ENCODE results near the gene FCGBP.

Gene FCGBP

GRCh38 chr19:39949026-39949747 lies 14.8 kb upstream of the FCGBP start:
- no peak for DNase-seq (ENCODE audit: low read depth in 2 of 2, low spot score in 1 of 2)

- no peak for DNase-seq (ENCODE audit: low read depth in 2 of 2, low spot score in 1 of 2)
These were observed 12.1 kb upstream of the FCGBP start for GRCh38 chr19:39946532-39946931.

- no peak for DNase-seq (ENCODE audit: low read depth in 2 of 2, low spot score in 1 of 2)
These were observed 9.2 kb upstream of the FCGBP start for GRCh38 chr19:39943586-39943985.

GRCh38 chr19:39942366-39942730 lies 7.9 kb upstream of the FCGBP start:
- no peak for DNase-seq (ENCODE audit: low read depth in 2 of 2, low spot score in 1 of 2)

GRCh38 chr19:39941615-39942365 lies 7.4 kb upstream of the FCGBP start:
- peak in 1 of 2 donors; percentile 34 for DNase-seq (ENCODE audit: low read depth in 2 of 2, low spot score in 1 of 2)

GRCh38 chr19:39941151-39941550 lies 6.7 kb upstream of the FCGBP start:
- no peak for DNase-seq (ENCODE audit: low read depth in 2 of 2, low spot score in 1 of 2)

GRCh38 chr19:39940221-39940833 lies 5.9 kb upstream of the FCGBP start:
- no peak for DNase-seq (ENCODE audit: low read depth in 2 of 2, low spot score in 1 of 2)

- DNase-seq (ENCODE audit: low read depth in 2 of 2, low spot score in 1 of 2), result no peak
These were observed 5.1 kb upstream of the FCGBP start for GRCh38 chr19:39939556-39939955.

- no peak for DNase-seq (ENCODE audit: low read depth in 2 of 2, low spot score in 1 of 2)
These were observed 3.4 kb upstream of the FCGBP start for GRCh38 chr19:39937787-39938186.

GRCh38 chr19:39937094-39937720 lies 2.8 kb upstream of the FCGBP start:
- DNase-seq (ENCODE audit: low read depth in 2 of 2, low spot score in 1 of 2), result no peak

- DNase-seq (ENCODE audit: low read depth in 2 of 2, low spot score in 1 of 2), result no peak
These were observed 2.2 kb upstream of the FCGBP start for GRCh38 chr19:39936622-39937021.

GRCh38 chr19:39936020-39936419 lies 1.6 kb upstream of the FCGBP start:
- DNase-seq (ENCODE audit: low read depth in 2 of 2, low spot score in 1 of 2), result no peak

- DNase-seq (ENCODE audit: low read depth in 2 of 2, low spot score in 1 of 2), result no peak
These were observed 879 bp upstream of the FCGBP start for GRCh38 chr19:39935364-39935661.

- no peak for DNase-seq (ENCODE audit: low read depth in 2 of 2, low spot score in 1 of 2)
These were observed 4.7 kb downstream of the FCGBP start for GRCh38 chr19:39929750-39930149.

- no peak for DNase-seq (ENCODE audit: low read depth in 2 of 2, low spot score in 1 of 2)
These were observed 6.1 kb downstream of the FCGBP start for GRCh38 chr19:39928357-39928725.

- no peak for DNase-seq (ENCODE audit: low read depth in 2 of 2, low spot score in 1 of 2)
These were observed 6.7 kb downstream of the FCGBP start for GRCh38 chr19:39927524-39928356.

- DNase-seq (ENCODE audit: low read depth in 2 of 2, low spot score in 1 of 2), result no peak
These were observed 7.4 kb downstream of the FCGBP start for GRCh38 chr19:39927076-39927475.

- no peak for DNase-seq (ENCODE audit: low read depth in 2 of 2, low spot score in 1 of 2)
These were observed 8.2 kb downstream of the FCGBP start for GRCh38 chr19:39926170-39926760.

- DNase-seq (ENCODE audit: low read depth in 2 of 2, low spot score in 1 of 2), result no peak
These were observed 9.5 kb downstream of the FCGBP start for GRCh38 chr19:39924952-39925351.

- no peak for DNase-seq (ENCODE audit: low read depth in 2 of 2, low spot score in 1 of 2)
These were observed 10.0 kb downstream of the FCGBP start for GRCh38 chr19:39924389-39924788.

- DNase-seq (ENCODE audit: low read depth in 2 of 2, low spot score in 1 of 2), result no peak
These were observed 10.6 kb downstream of the FCGBP start for GRCh38 chr19:39923862-39924261.

Data from stimulated activated CD8-positive, alpha-beta memory T cell treated with anti-CD3 and anti-CD28 coated beads, Interleukin-4, amount 100 ng/mL, for 1 hour (primary cell).